Left kidney (tissue), 2 donors: ENCODE results near the gene CBFA2T2. TPM values are rescaled to one million over a fixed set of nuclear protein-coding genes. Genes with fewer than 3 reads are reported as not detected.
"Not testable (repeated sequence)": the region's sequence is repeated elsewhere in the genome, so short reads cannot be mapped to it uniquely, and the experiment has no call there.

Experiments
- DNase-seq: peaks from one replicate; pipeline ENCODE4 v3.0.0-alpha.2; 2013
- polyA plus RNA-seq: library from polyadenylated mRNA; unstranded; fragments of 120-200 nt; gene quantifications from one replicate; pipeline ENCODE4 v1.2.1, GENCODE V29; 2013; ENCODE audit not compliant: insufficient read length

CBFA2T2 gene
- polyA plus RNA-seq, 1 donor = 36.9 TPM

- no peak for DNase-seq
These were observed 16.7 kb downstream of the CBFA2T2 start for GRCh38 chr20:33506576-33506975.

- DNase-seq = no peak
These were observed 17.6 kb downstream of the CBFA2T2 start for GRCh38 chr20:33507461-33507860.

GRCh38 chr20:33508015-33508414, 18.1 kb downstream of the CBFA2T2 start:
- not testable (repeated sequence) for DNase-seq

GRCh38 chr20:33509057-33509456, 19.2 kb downstream of the CBFA2T2 start:
- DNase-seq = not testable (repeated sequence)

GRCh38 chr20:33511876-33512275, 22.0 kb downstream of the CBFA2T2 start:
- DNase-seq = not testable (repeated sequence)

- DNase-seq = no peak
These were observed 25.8 kb downstream of the CBFA2T2 start for GRCh38 chr20:33515569-33516216.

- DNase-seq = no peak
These were observed 27.0 kb downstream of the CBFA2T2 start for GRCh38 chr20:33516882-33517281.

GRCh38 chr20:33518071-33518470, 28.2 kb downstream of the CBFA2T2 start:
- peak; percentile 51 for DNase-seq

- no peak for DNase-seq
These were observed 31.6 kb downstream of the CBFA2T2 start for GRCh38 chr20:33521461-33521860.

- no peak for DNase-seq
These were observed 32.4 kb downstream of the CBFA2T2 start for GRCh38 chr20:33522256-33522820.

- DNase-seq = no peak
These were observed 34.4 kb downstream of the CBFA2T2 start for GRCh38 chr20:33524261-33524660.

GRCh38 chr20:33526769-33527168, 36.9 kb downstream of the CBFA2T2 start:
- DNase-seq = no peak

GRCh38 chr20:33531047-33531877, 41.4 kb downstream of the CBFA2T2 start:
- peak; percentile 87 for DNase-seq

GRCh38 chr20:33531885-33532284, 42.0 kb downstream of the CBFA2T2 start:
- DNase-seq = peak; percentile 68

GRCh38 chr20:33532753-33533459, 43.0 kb downstream of the CBFA2T2 start:
- no peak for DNase-seq

- DNase-seq = not testable (repeated sequence)
These were observed 45.8 kb downstream of the CBFA2T2 start for GRCh38 chr20:33535717-33536116.

GRCh38 chr20:33537608-33538007, 47.7 kb downstream of the CBFA2T2 start:
- DNase-seq = no peak

GRCh38 chr20:33539129-33539528, 49.2 kb downstream of the CBFA2T2 start:
- no peak for DNase-seq

- no peak for DNase-seq
These were observed 50.5 kb downstream of the CBFA2T2 start for GRCh38 chr20:33540427-33540826.

- no peak for DNase-seq
These were observed 51.2 kb downstream of the CBFA2T2 start for GRCh38 chr20:33541074-33541473.

- no peak for DNase-seq
These were observed 51.9 kb downstream of the CBFA2T2 start for GRCh38 chr20:33541797-33542196.

- no peak for DNase-seq
These were observed 55.9 kb downstream of the CBFA2T2 start for GRCh38 chr20:33545763-33546162.
